ENCODE measurements around the gene ZNF398. TPM values are rescaled to one million over a fixed set of nuclear protein-coding genes. Genes with fewer than 3 reads are reported as not detected.

Gene ZNF398
- total and polyA plus RNA-seq, 9 of the 15 experiments (the other 6 are each of a cell fraction or from before 2014, with no cell fraction given), result 4.0 to 18.6 (median 10.4) TPM

GRCh38 chr7:149195180-149196150, 48.2 kb downstream of the ZNF398 start, which contains the start of gene ZNF282 (continued):
- TF ChIP-seq ERF (CRISPR knock-in tag; IDR thresholded peaks at IDR 0.05), result 0 out of 2 replicates have a peak, but pooled peaks have one; percentile 28
- peak; percentile 55; the same call in 1 of the 2 replicates for TF ChIP-seq BCOR (IDR thresholded peaks at IDR 0.05)
- TF ChIP-seq MECOM (CRISPR knock-in tag; IDR thresholded peaks at IDR 0.05), result 0 out of 2 replicates have a peak, but pooled peaks have one; percentile 9
- peak in 1 of 2 experiments; percentile 97; a peak in 2 of 4 replicates for TF ChIP-seq HDAC1 (IDR thresholded peaks at IDR 0.05)

GRCh38 chr7:149196151-149196704, 49.0 kb downstream of the ZNF398 start:
- H3K27me3 ChIP-seq (ENCODE audit: control insufficient read depth in 2 of 2, insufficient read depth in 2 of 2, low read length in 2 of 2), result no peaks in the 10 kb centered on the region
- no peaks in the 10 kb centered on the region for H3K9me1 ChIP-seq (ENCODE audit: control insufficient read depth, insufficient read depth, low read length)
- CTCF ChIA-PET (ENCODE audit: low intra/inter-chr PET ratio), result interaction anchor here (0.6 kb wide), 1 partner anchor 19 kb away, joined by 3 read pairs; no protein-coding TSS in a partner anchor
- no peaks in the 10 kb centered on the region for H3K9me3 ChIP-seq (replicated peaks; ENCODE audit: control insufficient read depth, insufficient read depth, low read depth, low read length)
- BruUV-seq (replicated peaks), result no TSS peak
- FAIRE-seq, result peak; percentile 58
- H3K27ac ChIP-seq (ENCODE audit: extremely low read depth, low read depth, low read length), result peak overlapping the region; percentile 88
- peak overlapping the region; percentile 93 for H3K4me2 ChIP-seq (ENCODE audit: insufficient read depth, low read length)
- peak overlapping the region; percentile 99 for H3K4me3 ChIP-seq
- POLR2A ChIA-PET, result interaction anchor here (0.6 to 2.7 kb wide), 8 partner anchors 10 to 1586 kb away, joined by 3 to 18 read pairs (median 5); no protein-coding TSS in a partner anchor
- intact Hi-C loops (cut with micrococcal nuclease) (loop anchor here (5.0 kb wide), 4 partner anchors 69 to 301 kb away; partner anchors contain the start of genes ZNF425, ZNF746 and ZNF786), in situ Hi-C loops (cut with MboI) (no loop called here)
- peak; percentile 31 for ATAC-seq
- DNase-seq (ENCODE audit: extremely low read depth in 1 of 4, low spot score in 3 of 4), result peak; percentile 40 to 53 (median 46)
- peak overlapping the region; percentile 63 for H2AFZ ChIP-seq (ENCODE audit: low read depth, low read length)
- H3K79me2 ChIP-seq (ENCODE audit: control insufficient read depth, insufficient read depth, low read length), result peaks cover 47% of the 10 kb centered on the region
- H3K9ac ChIP-seq (ENCODE audit: insufficient read depth in 1 of 2, low read depth in 2 of 2, low read length in 2 of 2), result peak overlapping the region; percentile 89 to 99
- under 1% methylated on average over 17 of the region's 17 CpGs for WGBS (ENCODE audit: insufficient coverage, low coverage, missing lambda C conversion rate)
- H3K36me3 ChIP-seq (ENCODE audit: control insufficient read depth, insufficient read depth, low read length), result peaks cover 43% of the 10 kb centered on the region
- peaks cover 6% of the 10 kb centered on the region; the same call in 1 of the 2 replicates for H4K20me1 ChIP-seq (replicated peaks; ENCODE audit: control insufficient read depth, insufficient read depth, low read length)
- peaks cover 14 to 31% of the 10 kb centered on the region in 2 experiments; a peak in 4 of 5 replicates for H3K4me1 ChIP-seq (replicated peaks in 1 of 2; ENCODE audit: control insufficient read depth in 2 of 2, insufficient read depth in 2 of 2, low read length in 2 of 2)
- no peak for TF ChIP-seq GMEB1 (CRISPR knock-in tag; IDR thresholded peaks at IDR 0.05)
- 0 out of 2 replicates have a peak, but pooled peaks have one; percentile 13 for TF ChIP-seq HDAC2 (IDR thresholded peaks at IDR 0.05)
- no peak for TF ChIP-seq RAD51 (IDR thresholded peaks at IDR 0.05; ENCODE audit: borderline replicate concordance, low read depth)
- TF ChIP-seq LCOR (CRISPR knock-in tag; IDR thresholded peaks at IDR 0.05), result no peak
- TF ChIP-seq BCL6 (CRISPR knock-in tag; IDR thresholded peaks at IDR 0.05), result no peak
- TF ChIP-seq ZBTB11 (CRISPR knock-in tag; IDR thresholded peaks at IDR 0.05), result no peak
- no peak for TF ChIP-seq ZNF354B (CRISPR knock-in tag; IDR thresholded peaks at IDR 0.05)
- TF ChIP-seq SMAD3 (CRISPR knock-in tag; conservative IDR thresholded peaks at IDR 0.05), result no peak
- TF ChIP-seq FOS (IDR thresholded peaks at IDR 0.05; ENCODE audit: extremely low read depth, insufficient read length), result no peak
- no peak for TF ChIP-seq SMAD4 (CRISPR knock-in tag; conservative IDR thresholded peaks at IDR 0.05)

Data from K562 (cell line).